Body of pancreas (tissue), 4 donors: ENCODE results near the gene RDH5. TPM values are rescaled to one million over a fixed set of nuclear protein-coding genes. Genes with fewer than 3 reads are reported as not detected.

Experiments used
- ATAC-seq: fragments of 150-250 bp; one replicate; pipeline ENCODE4 v1.9.1; 2016
- DNase-seq, 4 donors: peaks; one replicate each; pipeline ENCODE4 v3.0.0-alpha.2; 2019
- H3K27ac ChIP-seq, 4 donors: fragments of 200-600 bp; sonication (generic); 1 replicate in 3 of 4; 2 replicates in 1 of 4; pipeline versions ENCODE4 v1.5.1 to v1.6.1; 2016 to 2019; ENCODE audit warnings: mild to moderate bottlenecking in 1 of 4, mixed read lengths in 1 of 4, moderate library complexity in 1 of 4
- H3K27me3 ChIP-seq, 2 donors: fragments of 200-600 bp; sonication (generic); one replicate each; pipeline ENCODE4 v1.6.0; 2016; ENCODE audit warnings: mild to moderate bottlenecking in 1 of 2
- H3K36me3 ChIP-seq, 2 donors: fragments of 200-600 bp; sonication (generic); replicated peaks in 1 of 2; 2 replicates each; pipeline ENCODE4 v1.5.1; 2016; ENCODE audit warnings: low read depth in 2 of 2; ENCODE audit not compliant: insufficient read depth in 1 of 2
- H3K4me1 ChIP-seq: fragments of 200-600 bp; sonication (generic); one replicate; pipeline ENCODE4 v1.6.0; 2016
- H3K4me3 ChIP-seq, 2 donors: fragments of 200-600 bp; sonication (generic); 1 replicate in 1 of 2; 2 replicates in 1 of 2; pipeline ENCODE4 v1.5.1; 2016 to 2019
- H3K9me3 ChIP-seq, 3 donors: fragments of 200-600 bp; sonication (generic); 1 replicate in 2 of 3; 2 replicates in 1 of 3; pipeline ENCODE4 v1.5.1; 2016
- POLR2A ChIP-seq, 3 donors: fragments of 450-650 bp; IDR thresholded peaks; one replicate each; pipeline ENCODE4 v1.6.1; 2016; ENCODE audit warnings: antibody characterized with exemption in 3 of 3, mild to moderate bottlenecking in 2 of 3
- WGBS, 2 donors: methylation state at CpG; one replicate each; pipeline ENCODE4 v1.1.5; 2017; 5-methylcytosine and 5-hydroxymethylcytosine counted together
- intact Hi-C: fragments of 100-400 bp; cut with DNase I; formaldehyde crosslinking; loops from one replicate; pipeline ENCODE4 v1.15.1; 2023
- total RNA-seq, 2 donors: library from RNA; depleted of rRNA; stranded (reverse); fragments of >200 nt; gene quantifications; one replicate each; pipeline ENCODE4 v1.1.0, GENCODE V29; 2016
- TF ChIP-seq, protein P1 (sequence below), 7 experiments: fragments of 450-650 bp in 4 of 7; fragments of 200-600 bp in 3 of 7; sonication (generic) in 3 of 7; IDR thresholded peaks; one replicate each; pipeline ENCODE4 v1.5.1; 2016 to 2019; ENCODE audit warnings: antibody characterized with exemption in 7 of 7

The RDH5 gene
- total RNA-seq, 2 donors from 2014 or later: 4.2 to 20.4 TPM

DNA sequence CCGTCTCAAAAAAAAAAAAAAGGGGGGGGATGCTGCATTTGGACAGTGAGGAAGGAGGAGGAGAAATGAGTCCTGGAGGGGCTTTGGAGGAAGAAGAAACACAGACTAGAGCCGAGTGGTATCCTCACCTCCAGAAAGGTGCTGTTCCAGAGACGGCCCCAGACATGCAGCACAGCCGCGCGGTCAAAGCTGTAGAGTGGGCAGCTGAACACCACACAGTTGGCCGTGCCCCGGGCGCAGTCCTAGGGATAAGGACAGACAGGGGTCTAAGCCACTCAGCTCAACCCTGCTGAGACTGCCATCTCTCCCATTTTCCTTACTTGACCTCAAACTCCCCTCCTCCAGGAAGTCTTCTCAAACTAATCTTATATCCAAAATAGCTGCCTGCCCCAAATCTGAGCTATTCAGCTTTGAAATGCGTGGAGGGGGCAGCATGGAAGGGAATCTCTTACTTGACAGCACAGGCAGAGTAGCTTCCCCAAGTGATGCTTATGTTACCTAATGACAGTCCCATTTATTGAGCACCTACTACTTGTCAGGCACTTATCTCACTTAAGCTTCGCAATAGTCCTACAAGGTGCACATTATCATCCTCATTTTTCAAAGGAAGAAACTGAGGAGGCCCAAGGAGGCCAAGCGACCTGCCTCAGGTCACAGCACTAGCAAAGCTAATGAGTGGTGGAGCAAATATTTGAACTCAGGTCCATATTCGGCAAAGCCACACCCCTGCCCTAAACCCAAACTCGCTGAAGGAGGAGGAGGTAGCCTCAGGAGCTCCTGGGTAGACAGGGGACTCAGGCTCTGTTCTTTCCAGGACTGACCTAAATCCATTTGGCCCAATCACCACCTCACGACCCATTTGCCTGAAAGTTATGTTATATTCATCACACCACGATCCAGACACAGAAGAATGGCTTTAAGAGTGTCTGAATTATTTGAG, 31.2 kb upstream of the RDH5 start:
- no peak for ATAC-seq
- H3K27ac ChIP-seq: no peak overlapping the region
- H3K36me3 ChIP-seq: no peaks in the 10 kb centered on the region

GRCh38 chr12:55692631-55693322, 27.4 kb upstream of the RDH5 start:
- Histone ChIP-seq H3K36me3 (no peaks in the 10 kb centered on the region), H3K27ac (no peak overlapping the region), H3K27me3 (no peaks in the 10 kb centered on the region), H3K4me3 (no peak overlapping the region), H3K4me1 (no peaks in the 10 kb centered on the region), H3K9me3 (no peaks in the 10 kb centered on the region)
- DNase-seq (no peak), ATAC-seq (no peak)
- intact Hi-C loops: no loop called here
- no peak for TF ChIP-seq POLR2A (IDR thresholded peaks at IDR 0.05)
- TF ChIP-seq, protein P1, sequence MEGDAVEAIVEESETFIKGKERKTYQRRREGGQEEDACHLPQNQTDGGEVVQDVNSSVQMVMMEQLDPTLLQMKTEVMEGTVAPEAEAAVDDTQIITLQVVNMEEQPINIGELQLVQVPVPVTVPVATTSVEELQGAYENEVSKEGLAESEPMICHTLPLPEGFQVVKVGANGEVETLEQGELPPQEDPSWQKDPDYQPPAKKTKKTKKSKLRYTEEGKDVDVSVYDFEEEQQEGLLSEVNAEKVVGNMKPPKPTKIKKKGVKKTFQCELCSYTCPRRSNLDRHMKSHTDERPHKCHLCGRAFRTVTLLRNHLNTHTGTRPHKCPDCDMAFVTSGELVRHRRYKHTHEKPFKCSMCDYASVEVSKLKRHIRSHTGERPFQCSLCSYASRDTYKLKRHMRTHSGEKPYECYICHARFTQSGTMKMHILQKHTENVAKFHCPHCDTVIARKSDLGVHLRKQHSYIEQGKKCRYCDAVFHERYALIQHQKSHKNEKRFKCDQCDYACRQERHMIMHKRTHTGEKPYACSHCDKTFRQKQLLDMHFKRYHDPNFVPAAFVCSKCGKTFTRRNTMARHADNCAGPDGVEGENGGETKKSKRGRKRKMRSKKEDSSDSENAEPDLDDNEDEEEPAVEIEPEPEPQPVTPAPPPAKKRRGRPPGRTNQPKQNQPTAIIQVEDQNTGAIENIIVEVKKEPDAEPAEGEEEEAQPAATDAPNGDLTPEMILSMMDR (IDR thresholded peaks at IDR 0.05): no peak
- 83 to 89% methylated on average over 10 to 12 of the region's 12 CpGs for whole genome bisulfite sequencing, 2 donors

More for the DNA sequence above, 31.2 kb upstream of the RDH5 start:
- TF ChIP-seq, protein P1 (IDR thresholded peaks at IDR 0.05): no peak
- no peak for TF ChIP-seq POLR2A (IDR thresholded peaks at IDR 0.05)
- intact Hi-C loops: no loop called here
- Histone ChIP-seq H3K27me3 (no peaks in the 10 kb centered on the region), H3K4me3 (no peak overlapping the region), H3K9me3 (no peaks in the 10 kb centered on the region), H3K4me1 (no peaks in the 10 kb centered on the region)
- DNase-seq: no peak
- 82 to 85% methylated on average over 16 of the region's 16 CpGs for WGBS, 2 donors

DNA sequence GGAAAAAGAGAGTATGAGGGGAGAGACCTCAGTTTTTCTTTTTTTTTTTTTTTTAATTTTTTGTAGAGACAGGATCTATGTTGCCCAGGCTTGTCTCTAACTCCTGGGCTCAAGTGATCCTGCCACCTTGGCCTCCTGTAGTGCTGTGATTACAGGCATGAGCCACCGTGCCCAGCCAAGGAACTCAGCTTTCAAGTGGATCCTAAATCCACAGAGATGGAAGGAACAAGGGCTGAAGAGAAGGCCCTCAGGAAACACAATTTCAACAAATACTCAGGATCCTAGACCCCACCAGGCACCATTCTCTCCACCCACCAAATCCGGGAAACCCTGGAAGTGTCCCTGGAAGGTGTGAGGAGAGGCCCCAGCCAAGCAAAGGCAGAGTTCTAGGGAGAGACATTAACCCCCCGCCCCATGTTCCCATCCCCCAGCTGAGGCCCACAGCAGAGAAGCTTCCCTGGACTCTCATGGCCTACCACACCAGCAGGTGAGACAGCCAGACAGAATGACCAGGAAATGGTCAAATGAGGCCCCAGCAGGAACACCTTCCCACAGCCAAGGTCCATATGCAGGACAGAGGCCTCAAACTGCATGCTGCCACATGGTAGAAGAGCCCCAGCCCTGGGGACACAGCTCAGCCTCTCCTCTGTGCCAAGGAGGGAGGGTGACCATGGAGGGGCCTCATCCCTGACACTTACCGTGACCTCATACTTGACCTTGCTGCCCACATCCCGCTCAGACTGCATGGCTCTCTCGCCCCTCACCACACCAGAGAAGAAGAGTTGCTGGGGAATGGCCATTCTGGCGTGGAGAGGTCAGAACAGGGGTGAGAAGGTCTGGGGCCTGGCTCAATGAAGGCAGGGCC, 26.6 kb upstream of the RDH5 start:
- intact Hi-C loops: no loop called here
- H3K9me3 ChIP-seq: no peaks in the 10 kb centered on the region
- no peak for DNase-seq
- no peaks in the 10 kb centered on the region for H3K36me3 ChIP-seq
- no peak overlapping the region for H3K27ac ChIP-seq
- no peak for ATAC-seq
- 93 to 100% methylated on average over 4 to 7 of the region's 7 CpGs for WGBS, 2 donors
- H3K4me1 ChIP-seq: no peaks in the 10 kb centered on the region
- no peak for TF ChIP-seq POLR2A (IDR thresholded peaks at IDR 0.05)
- TF ChIP-seq, protein P1 (IDR thresholded peaks at IDR 0.05): no peak
- H3K27me3 ChIP-seq: no peaks in the 10 kb centered on the region
- H3K4me3 ChIP-seq: no peak overlapping the region

DNA sequence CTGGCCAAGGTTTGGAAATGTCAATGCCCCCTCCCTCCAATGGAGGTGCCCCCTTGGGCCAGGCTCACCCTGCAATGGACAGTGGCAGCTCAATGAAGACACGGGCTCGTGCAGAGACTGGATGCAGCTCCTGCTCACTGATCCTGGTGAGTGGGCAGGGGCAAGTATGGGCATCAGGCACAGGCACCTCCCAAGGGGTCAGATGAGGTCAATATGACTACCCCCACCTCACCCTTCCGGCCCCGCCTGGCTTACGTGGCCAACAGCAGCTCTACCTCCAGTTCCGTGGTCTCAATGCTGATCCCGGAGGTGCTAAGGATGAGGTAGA, 26.0 kb upstream of the RDH5 start:
- ATAC-seq: no peak
- Histone ChIP-seq H3K9me3 (no peaks in the 10 kb centered on the region), H3K27me3 (no peaks in the 10 kb centered on the region), H3K36me3 (no peaks in the 10 kb centered on the region), H3K4me1 (no peaks in the 10 kb centered on the region), H3K27ac (no peak overlapping the region), H3K4me3 (no peak overlapping the region)
- intact Hi-C loops: no loop called here
- no peak for DNase-seq
- TF ChIP-seq, protein P1 (IDR thresholded peaks at IDR 0.05): no peak
- TF ChIP-seq POLR2A (IDR thresholded peaks at IDR 0.05): no peak
- 87 to 97% methylated on average over 7 of the region's 7 CpGs for WGBS, 2 donors
